Measurements from ENCODE around the gene TNFRSF17.

TNFRSF17 gene

DNA sequence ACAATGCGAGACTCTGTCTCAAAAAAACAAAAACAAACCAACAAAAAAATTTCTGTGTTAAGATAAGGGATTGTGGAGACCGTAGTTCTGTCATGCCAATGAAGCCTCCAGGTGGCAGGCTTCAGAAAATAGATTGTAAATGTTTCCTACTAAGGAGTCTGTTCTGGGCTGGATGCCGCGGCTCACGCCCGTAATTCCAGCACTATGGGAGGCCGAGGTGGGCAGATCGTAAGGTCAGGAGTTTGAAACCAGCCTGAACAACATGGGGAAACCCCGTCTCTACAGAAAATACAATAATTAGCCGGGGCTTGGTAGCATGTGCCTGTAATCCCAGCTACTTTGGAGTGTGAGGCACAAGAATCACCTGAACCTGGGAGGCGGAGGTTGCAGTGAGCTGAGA lies 7.1 kb downstream of the TNFRSF17 start:
- no peak for DNase-seq

DNA sequence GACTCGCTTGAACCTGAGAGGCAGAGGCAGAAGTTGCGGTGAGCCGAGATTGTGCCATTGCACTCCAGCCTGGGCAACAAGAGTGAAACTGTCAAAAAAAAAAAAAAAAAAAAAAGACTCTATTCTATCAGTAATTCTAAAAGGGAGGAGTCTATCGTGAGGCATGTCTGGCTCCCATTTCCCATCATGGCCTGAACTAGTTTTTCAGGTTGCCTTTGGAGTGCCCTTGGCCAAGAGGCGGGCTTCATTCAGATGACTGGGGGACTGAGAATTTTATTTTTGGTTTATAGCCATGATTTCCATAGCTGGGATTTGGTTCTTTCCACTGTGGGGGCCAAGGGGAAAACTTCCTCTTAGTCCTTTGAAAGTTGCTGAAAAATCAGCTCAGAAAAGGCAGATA lies 8.1 kb downstream of the TNFRSF17 start:
- no peak for DNase-seq

GRCh38 chr16:11976850-11977375 lies 11.9 kb downstream of the TNFRSF17 start:
- DNase-seq: peak; percentile 9

DNA sequence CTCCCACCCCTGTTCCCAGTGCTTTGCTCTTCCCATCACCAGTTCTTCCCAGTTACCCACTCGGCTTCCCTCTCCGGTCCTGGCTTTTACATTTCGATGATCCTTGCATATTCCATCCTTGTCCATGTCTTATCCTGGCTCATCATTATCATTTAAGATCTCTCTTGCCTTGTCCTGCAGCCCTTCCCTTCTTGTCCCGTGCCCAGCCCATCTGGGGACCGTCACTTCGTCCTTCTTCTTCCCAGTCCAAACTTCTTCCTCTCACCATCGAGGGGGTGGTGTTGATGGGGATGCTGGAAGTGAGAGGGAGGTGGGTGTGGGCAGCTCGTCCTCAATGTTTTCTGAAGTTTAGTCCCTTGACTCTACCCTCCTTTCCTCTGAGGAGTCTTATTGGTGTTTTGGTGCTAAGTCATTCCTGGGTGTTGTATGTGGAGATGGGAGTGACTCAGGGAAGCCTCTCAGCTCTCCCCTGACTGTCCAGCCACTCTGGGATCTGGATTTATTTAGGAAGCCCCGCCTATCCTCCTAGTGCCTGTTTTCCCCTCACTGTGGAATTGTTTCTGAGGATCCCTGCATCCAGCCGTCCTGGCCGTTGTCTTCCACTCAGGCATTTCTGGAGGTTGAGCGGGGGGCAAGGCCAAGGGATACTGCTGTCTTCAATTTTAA lies 12.5 kb downstream of the TNFRSF17 start:
- DNase-seq: no peak

DNA sequence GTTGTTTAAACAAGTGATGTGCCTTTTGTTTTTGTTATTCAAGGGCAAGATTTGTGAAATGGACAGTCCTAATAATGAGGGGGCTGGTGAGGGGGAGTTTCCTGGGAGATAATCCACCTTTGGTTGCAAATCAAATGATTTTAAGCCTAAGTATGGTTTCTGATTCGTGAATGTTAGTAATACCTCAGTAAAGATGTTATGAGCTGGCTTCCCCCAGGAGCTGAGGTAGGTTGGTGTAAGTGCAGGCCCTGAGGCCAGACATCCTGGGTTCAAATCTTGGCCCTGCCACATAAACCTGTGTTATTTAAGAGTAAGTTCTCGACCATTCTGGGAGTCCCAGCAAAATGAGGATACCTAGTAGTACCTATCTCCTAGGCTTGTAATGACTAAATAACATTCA lies 13.1 kb downstream of the TNFRSF17 start:
- no peak for DNase-seq

DNA sequence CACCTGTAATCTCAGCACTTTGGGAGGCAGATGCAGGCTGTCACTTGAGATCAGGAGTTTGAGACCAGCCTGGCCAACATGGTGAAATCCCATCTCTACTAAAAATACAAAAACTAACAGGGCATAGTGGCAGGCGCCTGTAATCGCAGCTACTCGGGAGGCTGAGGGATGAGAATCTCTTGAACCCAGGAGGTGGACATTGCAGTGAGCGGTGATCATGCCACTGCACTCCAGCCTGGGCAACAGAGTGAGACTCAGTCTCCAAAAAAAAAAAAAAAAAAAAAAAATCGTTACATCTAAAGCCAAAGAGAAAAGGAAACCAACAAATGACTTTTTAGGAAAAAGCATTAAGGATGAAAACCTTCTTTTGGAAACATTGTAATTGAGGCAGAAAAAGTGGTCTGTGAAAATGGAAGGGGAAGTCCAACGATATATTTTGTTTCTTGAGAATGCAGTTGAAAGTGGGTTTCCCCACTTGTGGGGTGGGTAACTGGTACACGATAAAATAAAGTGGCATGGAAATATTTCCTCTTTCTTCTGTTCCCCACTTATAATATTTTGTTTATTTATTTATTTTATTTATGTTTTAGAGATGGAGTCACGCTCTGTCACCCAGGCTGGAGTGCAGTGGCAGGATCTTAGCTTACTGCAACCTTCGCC lies 14.1 kb downstream of the TNFRSF17 start:
- no peak for DNase-seq

GRCh38 chr16:11980136-11980844 lies 15.3 kb downstream of the TNFRSF17 start:
- no peak for DNase-seq

DNA sequence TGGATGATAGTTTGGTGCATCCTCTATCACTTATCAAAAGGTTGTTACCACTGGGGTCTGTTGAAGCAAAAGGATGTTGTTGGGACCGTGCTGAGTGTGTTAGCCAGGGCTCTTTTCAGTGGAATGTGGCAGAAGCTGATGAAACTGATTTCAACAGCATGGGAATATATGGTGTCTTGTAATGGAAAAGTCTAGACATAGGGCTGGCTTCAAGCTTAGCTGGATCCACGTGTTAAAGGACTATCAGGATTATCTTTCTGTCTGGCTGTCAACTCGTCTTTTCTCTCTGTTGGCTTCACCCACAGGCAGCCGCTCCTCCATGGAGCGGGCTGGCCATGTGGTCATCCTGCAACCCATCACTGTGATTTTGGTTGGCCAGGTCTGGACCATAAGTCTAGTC lies 20.2 kb downstream of the TNFRSF17 start:
- no peak for DNase-seq

GRCh38 chr16:11986521-11987057 lies 21.6 kb downstream of the TNFRSF17 start:
- no peak for DNase-seq

DNA sequence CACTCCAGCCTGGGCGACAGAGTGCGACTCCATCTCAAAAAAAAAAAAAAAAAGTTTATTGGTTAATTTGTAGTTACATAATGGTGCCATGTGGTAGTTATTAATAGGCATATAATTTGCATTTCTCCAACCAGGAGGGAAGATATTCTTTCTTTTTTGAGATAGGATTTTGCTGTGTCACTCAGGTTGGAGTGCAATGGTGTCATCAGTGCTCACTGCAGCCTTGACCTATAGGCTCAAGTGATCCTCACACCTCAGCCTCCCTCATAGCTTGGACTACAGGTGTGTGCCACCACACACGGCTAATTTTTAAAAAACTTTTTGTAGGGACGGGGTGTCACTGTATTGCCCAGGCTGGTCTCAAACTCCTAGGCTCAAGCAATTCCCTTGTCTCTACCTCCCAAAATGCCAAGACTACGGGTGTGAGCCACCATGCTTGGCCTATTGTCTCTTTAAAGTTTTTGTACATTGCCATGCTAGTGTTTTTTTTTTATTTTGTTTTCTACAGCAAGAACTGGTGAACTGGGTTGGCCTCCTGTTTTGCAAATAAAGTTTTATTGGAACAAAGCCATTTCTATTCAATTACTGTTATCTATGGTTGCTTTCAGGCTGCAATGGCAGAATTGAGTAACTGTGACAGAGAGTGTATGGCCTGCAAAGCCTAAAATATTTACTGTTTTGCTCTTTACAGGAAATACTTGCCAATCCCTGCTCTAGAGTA lies 23.4 kb downstream of the TNFRSF17 start:
- DNase-seq: no peak

GRCh38 chr16:11990702-11991390 lies 25.8 kb downstream of the TNFRSF17 start:
- DNase-seq: no peak

- DNase-seq: no peak
These were observed 27.1 kb downstream of the TNFRSF17 start for GRCh38 chr16:11992008-11992584.

- no peak for DNase-seq
These were observed 27.8 kb downstream of the TNFRSF17 start for GRCh38 chr16:11992586-11993524.

GRCh38 chr16:11994143-11995119 lies 29.4 kb downstream of the TNFRSF17 start:
- no peak for DNase-seq

DNA sequence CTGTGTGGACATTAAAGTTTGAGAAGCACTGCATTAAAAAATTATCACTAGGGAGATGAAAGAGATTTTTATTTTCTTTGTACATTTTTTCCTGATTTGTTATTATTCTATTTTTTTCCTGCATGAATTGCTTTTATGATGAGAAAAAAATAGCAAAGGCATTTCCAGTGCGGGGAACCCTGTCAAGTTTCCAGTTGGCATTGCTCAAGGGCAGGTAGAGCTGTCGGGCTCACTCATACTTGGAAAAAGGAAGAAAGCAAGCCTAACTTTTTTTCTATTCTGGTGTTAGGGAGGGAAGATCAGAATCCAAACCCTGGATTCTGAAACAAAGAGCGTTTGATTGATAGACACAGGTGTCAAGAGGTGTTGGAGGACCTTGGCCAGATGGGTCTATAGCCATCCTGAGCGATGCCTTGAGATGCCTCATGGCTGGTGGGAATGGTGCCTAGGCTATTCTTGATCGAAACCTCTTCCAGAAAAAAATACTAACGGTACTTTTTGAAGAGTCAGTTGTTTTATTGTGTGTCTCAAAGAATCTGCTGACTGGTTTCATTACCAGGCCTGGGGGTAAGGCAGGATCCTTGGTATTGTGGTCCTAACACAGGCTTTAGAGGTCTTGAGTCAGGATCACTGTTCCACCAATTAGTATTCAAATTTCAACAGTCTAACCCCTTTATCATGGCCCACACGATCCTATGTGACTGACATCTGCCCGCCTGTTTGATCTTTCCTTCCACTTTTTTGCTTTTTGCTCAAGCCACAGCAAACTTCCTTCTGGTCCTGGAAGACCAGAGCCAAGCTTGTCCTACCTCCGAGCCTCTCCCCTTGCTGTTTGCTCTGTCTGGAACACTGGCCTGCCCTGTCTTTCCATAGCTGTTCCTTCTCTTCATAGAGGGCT lies 31.7 kb downstream of the TNFRSF17 start:
- DNase-seq: no peak

- no peak for DNase-seq
These were observed 35.0 kb downstream of the TNFRSF17 start for GRCh38 chr16:12000032-12000431.

- DNase-seq: no peak
These were observed 37.5 kb downstream of the TNFRSF17 start for GRCh38 chr16:12002447-12003006.

GRCh38 chr16:12006637-12007036 lies 41.6 kb downstream of the TNFRSF17 start:
- DNase-seq: no peak

Measured in stimulated activated CD4-positive, alpha-beta T cell treated with anti-CD3 and anti-CD28 coated beads, Interleukin-15, amount 100 ng/mL, for 24 hours (primary cell).